RWPE1 (cell line): ENCODE results near the gene TELO2.

Source experiments
- CTCF ChIA-PET: fragments of 350-600 bp; sonication (Branson Sonifier 250); formaldehyde crosslinking; extraction: SDS; loops from one replicate; lab custom pipeline; 2021; lab: Yijun Ruan, JAX
- POLR2A ChIA-PET: fragments of 400-600 bp; formaldehyde crosslinking; extraction: SDS; loops from one replicate; lab custom pipeline; 2020; ENCODE audit warnings: antibody characterized with exemption; ENCODE audit not compliant: low non-redundant PET; lab: Yijun Ruan, JAX
- DNase-seq: peaks from one replicate; pipeline ENCODE4 v3.0.0; 2012; ENCODE audit warnings: low spot score
- H3K27ac ChIP-seq: fragments of 450-650 bp; 2 replicates; pipeline ENCODE4 v1.5.1; 2017
- TF ChIP-seq, protein P1 (sequence below): fragments of 450-650 bp; conservative IDR thresholded peaks from 2 replicates; pipeline ENCODE4 v1.5.1; 2017; ENCODE audit warnings: low read depth, mild to moderate bottlenecking

Gene TELO2

DNA sequence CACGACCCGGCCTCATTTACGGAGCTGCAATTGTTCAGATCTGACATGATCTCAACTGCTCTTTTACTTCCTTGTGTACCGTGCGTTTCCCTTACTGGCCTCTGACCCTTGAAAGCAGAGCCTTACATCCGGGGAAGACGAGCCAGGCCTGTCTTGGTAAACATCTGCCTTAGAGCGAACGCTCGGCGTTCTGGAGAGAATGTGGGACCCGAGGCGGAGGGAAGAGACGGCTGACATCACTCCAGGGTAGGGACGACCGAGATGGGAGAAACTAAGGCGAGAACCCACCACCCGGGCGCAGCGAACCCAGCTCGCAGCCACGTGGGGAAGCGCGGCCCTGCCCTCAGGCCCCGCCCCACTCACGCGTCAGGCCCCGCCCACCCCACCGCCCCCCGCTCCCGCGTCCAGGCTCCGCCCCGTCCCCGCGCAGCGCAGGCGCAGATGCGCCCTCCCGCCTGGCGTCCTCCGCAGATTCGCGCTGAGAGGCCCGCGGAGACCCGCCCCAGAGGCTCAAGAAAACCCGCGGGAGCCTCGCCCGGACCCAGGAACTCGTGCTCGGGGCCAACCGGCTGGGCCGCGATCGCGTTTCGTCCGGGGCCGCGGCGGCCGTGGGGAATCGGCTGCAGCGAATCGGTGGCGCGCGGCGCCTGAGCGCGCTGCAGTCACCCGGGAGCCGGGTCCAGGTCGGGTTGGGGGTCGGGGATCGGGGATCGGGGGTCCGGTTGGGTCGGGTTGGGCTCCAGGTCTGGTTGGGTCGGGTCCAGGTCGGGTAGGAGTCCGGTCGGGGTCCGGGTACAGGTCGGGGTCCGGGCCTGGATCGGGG, at the start of gene TELO2:
Gene TELO2 (plus strand): TSS at position 438 of the 823 bp plus-strand sequence. CDS start 922 bp downstream, outside the sequence.
- peak; percentile 93 for DNase-seq
- peak within 1 kb of the TSS; percentile 79 for H3K27ac ChIP-seq
- CTCF ChIA-PET, result no interaction called here
- TF ChIP-seq, protein P1, sequence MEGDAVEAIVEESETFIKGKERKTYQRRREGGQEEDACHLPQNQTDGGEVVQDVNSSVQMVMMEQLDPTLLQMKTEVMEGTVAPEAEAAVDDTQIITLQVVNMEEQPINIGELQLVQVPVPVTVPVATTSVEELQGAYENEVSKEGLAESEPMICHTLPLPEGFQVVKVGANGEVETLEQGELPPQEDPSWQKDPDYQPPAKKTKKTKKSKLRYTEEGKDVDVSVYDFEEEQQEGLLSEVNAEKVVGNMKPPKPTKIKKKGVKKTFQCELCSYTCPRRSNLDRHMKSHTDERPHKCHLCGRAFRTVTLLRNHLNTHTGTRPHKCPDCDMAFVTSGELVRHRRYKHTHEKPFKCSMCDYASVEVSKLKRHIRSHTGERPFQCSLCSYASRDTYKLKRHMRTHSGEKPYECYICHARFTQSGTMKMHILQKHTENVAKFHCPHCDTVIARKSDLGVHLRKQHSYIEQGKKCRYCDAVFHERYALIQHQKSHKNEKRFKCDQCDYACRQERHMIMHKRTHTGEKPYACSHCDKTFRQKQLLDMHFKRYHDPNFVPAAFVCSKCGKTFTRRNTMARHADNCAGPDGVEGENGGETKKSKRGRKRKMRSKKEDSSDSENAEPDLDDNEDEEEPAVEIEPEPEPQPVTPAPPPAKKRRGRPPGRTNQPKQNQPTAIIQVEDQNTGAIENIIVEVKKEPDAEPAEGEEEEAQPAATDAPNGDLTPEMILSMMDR, result no peak
- POLR2A ChIA-PET, result interaction anchor here (0.5 to 0.8 kb wide), 3 partner anchors 25 to 218 kb away, joined by 3 to 4 read pairs (median 3); no protein-coding TSS in a partner anchor

DNA sequence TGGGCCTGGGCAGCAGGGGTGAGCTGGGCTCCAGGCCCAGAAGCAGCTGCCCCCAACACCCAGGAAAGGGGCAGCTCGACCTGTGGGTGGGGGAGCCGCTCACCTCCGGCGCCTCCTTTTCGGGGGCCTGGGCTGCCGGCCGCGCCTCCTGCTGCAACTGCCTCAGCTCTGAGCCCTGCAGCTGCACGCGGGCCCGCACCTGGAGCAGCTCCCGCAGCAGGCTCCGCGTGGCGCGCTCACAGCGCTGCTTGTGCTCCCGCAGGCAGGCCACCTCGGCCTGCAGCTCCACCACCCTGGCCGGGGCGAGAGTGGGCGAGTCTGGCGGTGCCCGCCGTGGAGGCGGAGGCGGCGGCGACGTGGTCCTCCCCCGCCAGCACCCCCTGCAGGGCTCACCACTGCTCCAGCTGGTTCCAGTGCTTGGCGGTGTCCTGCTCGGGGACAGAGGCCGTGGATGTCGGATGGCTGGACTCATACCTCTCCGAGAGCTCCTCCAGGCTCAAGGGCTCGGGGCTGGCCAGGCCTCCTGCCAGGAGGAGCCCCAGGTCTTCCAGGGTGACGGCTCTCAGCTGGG, 49.7 kb upstream of the TELO2 start:
- CTCF ChIA-PET, result interaction anchor here (0.5 to 0.6 kb wide), 3 partner anchors 76 to 399 kb away, joined by 3 to 8 read pairs (median 4); no protein-coding TSS in a partner anchor
- no peak for DNase-seq
- H3K27ac ChIP-seq, result no peak overlapping the region
- POLR2A ChIA-PET, result no interaction called here
- TF ChIP-seq, protein P1, result no peak

DNA sequence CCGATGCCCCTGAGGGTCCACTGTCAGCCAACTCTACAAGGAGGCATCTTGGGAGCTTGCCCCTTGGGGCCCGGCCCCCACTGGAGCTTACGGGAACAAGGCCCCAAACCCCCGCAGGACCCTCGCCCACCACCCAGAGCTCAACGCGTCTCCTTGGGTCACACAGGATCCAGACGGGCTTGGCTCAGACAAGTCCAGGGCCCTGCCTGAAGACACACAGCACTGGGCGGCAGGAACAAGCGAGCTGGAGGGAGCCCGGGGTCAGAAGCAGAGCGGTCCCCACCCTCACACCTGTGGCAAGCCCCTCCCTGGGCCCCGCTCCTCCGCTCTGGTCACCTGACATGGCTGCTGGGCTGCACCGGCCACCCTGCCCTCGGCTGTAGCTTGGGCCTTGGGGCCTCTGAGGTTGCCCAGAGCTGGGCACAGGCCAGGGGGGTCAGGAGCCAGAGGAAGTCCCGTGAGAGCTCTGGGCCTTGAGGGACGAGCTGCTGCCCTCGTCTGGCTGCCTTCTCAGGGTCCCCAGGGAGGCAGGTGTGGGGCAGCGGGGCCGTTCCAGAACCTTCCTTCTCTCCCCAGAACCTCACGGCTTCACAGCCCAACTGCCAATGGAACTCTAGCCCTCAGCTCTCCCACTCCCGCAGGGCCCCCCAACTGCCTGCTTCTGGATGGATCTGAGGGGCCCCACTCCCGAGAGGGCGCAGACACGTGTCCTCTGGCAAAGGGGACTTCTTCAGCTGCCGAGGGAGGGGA, 49.0 kb upstream of the TELO2 start, which contains the start of gene CCDC154:
Gene CCDC154 (minus strand): TSS at position 577 of the 750 bp plus-strand sequence. CDS start 234 bp downstream, at position 343.
- ChIA-PET POLR2A (no interaction called here), CTCF (interaction anchor here (0.5 kb wide), 1 partner anchor 186 kb away, joined by 3 read pairs; no protein-coding TSS in a partner anchor)

DNA sequence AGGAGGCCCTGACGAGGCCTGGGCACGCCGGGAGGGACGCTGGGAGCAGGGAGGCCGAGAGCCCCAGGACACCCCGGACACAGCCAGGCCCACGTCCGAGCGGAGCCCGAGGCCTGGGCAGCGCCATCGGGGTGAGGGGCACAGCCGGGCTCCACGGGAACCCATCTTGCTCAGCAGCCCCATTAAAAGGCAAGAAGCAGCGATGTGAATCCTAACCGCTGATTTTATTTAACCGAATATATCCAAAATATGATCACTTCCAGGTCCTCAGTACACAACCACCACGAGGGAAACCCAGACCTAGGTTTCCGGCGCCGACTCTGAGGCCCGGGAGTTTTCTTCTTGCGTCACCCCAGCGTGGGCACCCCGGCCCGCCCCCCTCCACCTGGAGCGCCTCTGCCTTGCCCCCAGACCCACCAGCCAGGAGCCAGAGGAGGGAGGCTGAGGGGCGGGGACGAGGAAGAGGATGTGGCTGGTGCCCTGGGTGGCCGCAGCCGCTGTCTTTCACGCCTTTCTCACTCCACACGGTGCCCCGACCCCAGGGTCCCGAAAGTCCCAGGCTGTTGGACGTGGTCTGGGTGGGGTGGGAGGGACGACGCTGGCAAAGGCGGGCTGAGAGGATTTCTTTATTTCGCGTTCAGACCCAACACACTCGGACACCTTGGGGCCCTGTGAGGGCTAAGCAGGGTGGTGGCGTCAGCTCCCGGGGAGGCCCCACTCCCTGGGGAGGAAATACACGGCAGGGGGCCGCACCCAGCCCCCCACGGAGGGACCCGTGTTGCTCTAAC, 48.2 kb upstream of the TELO2 start:
- POLR2A ChIA-PET, result no interaction called here
- CTCF ChIA-PET, result no interaction called here
- no peak for DNase-seq
- TF ChIP-seq, protein P1, result no peak
- no peak overlapping the region for H3K27ac ChIP-seq

More for the DNA sequence above, 49.0 kb upstream of the TELO2 start, which contains the start of gene CCDC154:
- no peak within 1 kb of the TSS for H3K27ac ChIP-seq
- no peak for DNase-seq
- TF ChIP-seq, protein P1, result no peak

DNA sequence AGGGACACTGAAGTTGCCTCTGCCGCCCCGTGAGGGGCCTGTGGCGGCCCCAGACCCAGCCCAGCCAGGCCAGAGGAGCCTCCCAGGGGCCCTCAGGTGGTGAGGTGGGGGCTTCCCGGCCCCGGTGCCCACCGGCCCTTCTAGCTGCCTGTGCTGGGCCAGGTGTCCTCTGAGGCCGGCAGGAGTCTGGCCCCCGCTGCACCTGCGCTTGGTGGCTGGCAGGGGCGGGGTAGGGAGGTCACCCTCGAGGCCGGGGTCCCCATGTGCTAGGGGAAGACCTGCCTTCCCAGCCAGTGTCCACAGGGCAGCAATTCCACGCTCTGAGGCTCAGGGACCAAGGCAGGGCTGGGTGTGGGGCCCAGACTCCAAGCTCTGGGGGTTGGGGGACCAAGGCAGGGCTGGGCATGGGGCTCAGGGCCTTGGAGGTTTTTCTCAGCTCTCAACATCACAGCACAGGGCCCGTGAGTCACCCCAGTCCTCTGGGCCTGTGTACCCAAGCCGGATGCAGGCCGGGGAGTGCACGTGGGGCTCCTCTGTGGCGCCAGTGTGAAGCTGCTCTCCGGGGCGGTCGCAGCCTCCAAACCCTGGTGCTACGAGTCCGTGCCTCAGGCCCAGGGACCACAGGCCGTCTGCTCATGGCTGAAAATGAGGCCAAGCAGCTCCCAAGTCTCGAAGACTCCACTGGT, 47.5 kb upstream of the TELO2 start:
- TF ChIP-seq, protein P1, result no peak
- ChIA-PET POLR2A (no interaction called here), CTCF (no interaction called here)
- H3K27ac ChIP-seq, result no peak overlapping the region
- DNase-seq, result no peak
